B cell (primary cell): ENCODE results near the gene PLEKHS1. TPM values are rescaled to one million over a fixed set of nuclear protein-coding genes. Genes with fewer than 3 reads are reported as not detected.

Experiments used
- ATAC-seq: fragments of 200-7000 bp; cut with Tn5 transposase; one replicate; pipeline ENCODE4 v1.10.0; 2021; ENCODE audit warnings: low read depth, mild to moderate bottlenecking, moderate number of reproducible peaks, moderate library complexity
- CTCF ChIA-PET: fragments of 350-600 bp; sonication (Branson Sonifier 250); formaldehyde crosslinking; loops from one replicate; lab custom pipeline; 2021; ENCODE audit warnings: antibody characterized with exemption, inconsistent platforms; lab: Charles Lee
- POLR2A ChIA-PET: fragments of 350-600 bp; sonication (Branson Sonifier 250); formaldehyde crosslinking; loops from one replicate; lab custom pipeline; 2021; ENCODE audit warnings: antibody characterized with exemption; lab: Charles Lee
- DNase-seq: peaks from one replicate; pipeline ENCODE4 v3.0.0; 2013
- H2AFZ ChIP-seq: 2 replicates; pipeline ENCODE4 v1.6.1; 2012; ENCODE audit warnings: mild to moderate bottlenecking, low read depth, low read length; ENCODE audit not compliant: insufficient read depth, poor library complexity, severe bottlenecking
- H3K27ac ChIP-seq, 2 donors: 1 replicate in 1 of 2; 2 replicates in 1 of 2; pipeline ENCODE4 v1.5.1; 2012 to 2013; ENCODE audit warnings: low read length in 2 of 2, mild to moderate bottlenecking in 2 of 2, moderate library complexity in 1 of 2
- H3K27me3 ChIP-seq, 4 experiments: fragments of 200-600 bp in 1 of 4; sonication (generic) in 1 of 4; replicated peaks in 1 of 4; 1 replicate in 2 of 4; 2 replicates in 2 of 4; pipeline versions ENCODE4 v1.6.1 to v1.7.0; 2013 to 2016; ENCODE audit warnings: low read length in 3 of 4, mild to moderate bottlenecking in 2 of 4, mixed read lengths in 1 of 4, moderate library complexity in 1 of 4; ENCODE audit not compliant: insufficient read depth in 4 of 4, control insufficient read depth in 3 of 4; ENCODE audit errors: control extremely low read depth in 1 of 4
- H3K36me3 ChIP-seq, 2 experiments: replicated peaks in 1 of 2; 1 replicate in 1 of 2; 2 replicates in 1 of 2; pipeline versions ENCODE4 v1.6.1 to v1.7.1; 2013; ENCODE audit warnings: low read length in 1 of 2; ENCODE audit not compliant: insufficient read depth in 2 of 2, control insufficient read depth in 1 of 2; ENCODE audit errors: control extremely low read depth in 1 of 2, extremely low read depth in 1 of 2
- H3K4me1 ChIP-seq, 2 donors: fragments of 200-600 bp in 1 of 2; sonication (generic) in 1 of 2; 1 replicate in 1 of 2; 2 replicates in 1 of 2; pipeline versions ENCODE4 v1.5.1 to v1.6.1; 2013 to 2017; ENCODE audit warnings: low read length in 2 of 2; ENCODE audit not compliant: control insufficient read depth in 2 of 2, insufficient read depth in 2 of 2
- H3K4me2 ChIP-seq: replicated peaks from 2 replicates; pipeline ENCODE3; 2012; ENCODE audit warnings: mild to moderate bottlenecking, low read depth, low read length; ENCODE audit not compliant: poor library complexity, severe bottlenecking
- H3K4me3 ChIP-seq, 5 experiments: fragments of 200-600 bp in 1 of 5; sonication (generic) in 1 of 5; 1 replicate in 3 of 5; 2 replicates in 2 of 5; pipeline versions ENCODE4 v1.5.1 to v1.7.0; 2011 to 2016; ENCODE audit warnings: low read length in 4 of 5, mild to moderate bottlenecking in 4 of 5, low read depth in 2 of 5, control low read depth in 1 of 5, moderate library complexity in 1 of 5; ENCODE audit not compliant: insufficient read depth in 1 of 5; ENCODE audit errors: control extremely low read depth in 1 of 5, extremely low read depth in 1 of 5
- H3K79me2 ChIP-seq: fragments of 200-600 bp; sonication (generic); one replicate; pipeline ENCODE4 v1.6.0; 2016; ENCODE audit warnings: low read length; ENCODE audit not compliant: control insufficient read depth, insufficient read depth
- H3K9ac ChIP-seq: fragments of 200-600 bp; sonication (generic); 2 replicates; pipeline ENCODE4 v1.6.1; 2017; ENCODE audit warnings: mild to moderate bottlenecking, low read length, moderate library complexity
- H3K9me3 ChIP-seq, 3 donors: one replicate each; pipeline versions ENCODE4 v1.6.1 to v1.7.1; 2013; ENCODE audit warnings: low read length in 2 of 3; ENCODE audit not compliant: control insufficient read depth in 2 of 3, insufficient read depth in 1 of 3; ENCODE audit errors: control extremely low read depth in 1 of 3
- H4K20me1 ChIP-seq: 2 replicates; pipeline ENCODE4 v1.6.0; 2012; ENCODE audit warnings: mild to moderate bottlenecking, low read length; ENCODE audit not compliant: insufficient read depth, control insufficient read depth, poor library complexity, severe bottlenecking
- H3K27ac Mint-ChIP-seq: one replicate; pipeline ENCODE4 v1.8.0; 2021; ENCODE audit warnings: mixed read lengths
- H3K27me3 Mint-ChIP-seq: one replicate; pipeline ENCODE4 v1.8.0; 2021; ENCODE audit warnings: mixed read lengths
- H3K4me1 Mint-ChIP-seq: one replicate; pipeline ENCODE4 v1.8.0; 2021; ENCODE audit warnings: mixed read lengths
- H3K4me3 Mint-ChIP-seq: one replicate; pipeline ENCODE4 v1.8.0; 2021; ENCODE audit warnings: mixed read lengths
- H3K9me3 Mint-ChIP-seq: one replicate; pipeline ENCODE4 v1.8.0; 2022; ENCODE audit warnings: mixed read lengths; ENCODE audit not compliant: insufficient read depth
- CTCF ChIP-seq: fragments of 200-600 bp; IDR thresholded peaks from one replicate; pipeline ENCODE4 v1.8.0; 2022; ENCODE audit warnings: antibody characterized with exemption, mild to moderate bottlenecking
- EZH2 ChIP-seq: IDR thresholded peaks from 2 replicates; pipeline ENCODE4 v1.6.1; 2012; ENCODE audit warnings: borderline replicate concordance, low read depth, mild to moderate bottlenecking, moderate library complexity, low read length; ENCODE audit not compliant: insufficient read depth, poor library complexity, severe bottlenecking
- WGBS: methylation state at CpG from one replicate; pipeline ENCODE4 v1.1.5; 2013; ENCODE audit warnings: missing lambda C conversion rate; ENCODE audit not compliant: insufficient coverage; 5-methylcytosine and 5-hydroxymethylcytosine counted together
- intact Hi-C: fragments of 100-400 bp; cut with micrococcal nuclease; formaldehyde crosslinking; loops from one replicate; pipeline ENCODE4 v1.10.0; 2022
- polyA plus RNA-seq: library from polyadenylated mRNA; depleted of rRNA; stranded (reverse); fragments of >200 nt; gene quantifications from 2 replicates; pipeline ENCODE4 v1.2.3, GENCODE V29; 2012
- total RNA-seq, 2 donors: library from RNA; stranded (reverse); fragments of 120-200 nt in 1 of 2; gene quantifications; 1 replicate in 1 of 2; 2 replicates in 1 of 2; pipeline versions ENCODE4 v1.2.3 to v1.2.4, GENCODE V29; 2013 to 2022

Gene PLEKHS1
- total and polyA plus RNA-seq, 2 donors (not counting 1 experiment from before 2014, with no cell fraction given): 0.09 TPM; not detected in 1

GRCh38 chr10:113716109-113716910 lies 35.2 kb upstream of the PLEKHS1 start:
- peaks cover 0 to 6% of the 10 kb centered on the region in 2 donors for H3K4me1 ChIP-seq
- intact Hi-C loops: no loop called here

More at GRCh38 chr10:113716109-113716910, 35.2 kb upstream of the PLEKHS1 start:
- no peak for DNase-seq
- no peaks in the 10 kb centered on the region for H3K27me3 ChIP-seq
- H3K27ac Mint-ChIP-seq: no peak overlapping the region
- H3K9me3 ChIP-seq: no peaks in the 10 kb centered on the region
- H3K27ac ChIP-seq: no peak overlapping the region
- no peak overlapping the region for H3K9ac ChIP-seq
- no peak overlapping the region for H3K4me3 Mint-ChIP-seq
- H4K20me1 ChIP-seq: peaks cover 37% of the 10 kb centered on the region
- no peak overlapping the region for H2AFZ ChIP-seq
- no peaks in the 10 kb centered on the region for H3K27me3 Mint-ChIP-seq
- ATAC-seq: no peak
- no CpG with 5 or more reads among the region's 2 CpGs for WGBS
- peak overlapping the region; percentile 2 for H3K4me2 ChIP-seq
- peaks cover 21% of the 10 kb centered on the region for H3K79me2 ChIP-seq
- H3K4me3 ChIP-seq: no peak overlapping the region
- H3K9me3 Mint-ChIP-seq: no peaks in the 10 kb centered on the region
- ChIA-PET POLR2A (no interaction called here), CTCF (interaction anchor here (1.0 kb wide), 1 partner anchor 14 kb away, joined by 3 read pairs; no protein-coding TSS in a partner anchor)
- TF ChIP-seq EZH2: no peak
- TF ChIP-seq CTCF: no peak
- H3K4me1 Mint-ChIP-seq: peaks cover 16% of the 10 kb centered on the region
- H3K36me3 ChIP-seq: peaks cover 0 to 13% of the 10 kb centered on the region in 2 experiments
